Left ventricle myocardium inferior (tissue), 1 donor: Measurements from ENCODE around the gene BBOX1. TPM values are rescaled to one million over a fixed set of nuclear protein-coding genes. Genes with fewer than 3 reads are reported as not detected.

Experiments
- DNase-seq: peaks from one replicate; pipeline ENCODE4 v3.0.0-alpha.2; 2020
- H3K27ac ChIP-seq: fragments of 200-600 bp; replicated peaks from 2 replicates; pipeline ENCODE4 v1.8.0; 2021
- H3K27me3 ChIP-seq: fragments of 200-600 bp; 2 replicates; pipeline ENCODE4 v1.8.0; 2021; ENCODE audit warnings: low read depth
- H3K36me3 ChIP-seq: fragments of 200-600 bp; 2 replicates; pipeline ENCODE4 v1.8.0; 2021
- H3K4me1 ChIP-seq: fragments of 200-600 bp; 2 replicates; pipeline ENCODE4 v1.8.0; 2021
- H3K4me3 ChIP-seq: fragments of 200-600 bp; 2 replicates; pipeline ENCODE4 v1.8.0; 2021; ENCODE audit warnings: mild to moderate bottlenecking, moderate library complexity
- H3K9me3 ChIP-seq: fragments of 200-600 bp; replicated peaks from 2 replicates; pipeline ENCODE4 v1.8.0; 2021
- intact Hi-C: fragments of 100-400 bp; cut with micrococcal nuclease; formaldehyde crosslinking; loops from one replicate; pipeline ENCODE4 v1.11.0; 2022
- total RNA-seq: library from RNA; stranded (reverse); fragmentation: NEBNext Ultra II Directional; extraction: Animal tissue kit (Norgen Biotek cat#: 25700); gene quantifications from one replicate; pipeline ENCODE4 v1.2.1, GENCODE V29; 2021
- TF ChIP-seq, protein P1 (sequence below): fragments of 200-600 bp; IDR thresholded peaks from 2 replicates; pipeline ENCODE4 v1.8.0; 2021; ENCODE audit warnings: antibody characterized with exemption, mild to moderate bottlenecking, borderline replicate concordance
- donor health status: DM: no; HTN: yes; CAD: no; lungs with severe emphysema.

The BBOX1 gene
- total RNA-seq, 1 donor from 2014 or later, result not detected

DNA sequence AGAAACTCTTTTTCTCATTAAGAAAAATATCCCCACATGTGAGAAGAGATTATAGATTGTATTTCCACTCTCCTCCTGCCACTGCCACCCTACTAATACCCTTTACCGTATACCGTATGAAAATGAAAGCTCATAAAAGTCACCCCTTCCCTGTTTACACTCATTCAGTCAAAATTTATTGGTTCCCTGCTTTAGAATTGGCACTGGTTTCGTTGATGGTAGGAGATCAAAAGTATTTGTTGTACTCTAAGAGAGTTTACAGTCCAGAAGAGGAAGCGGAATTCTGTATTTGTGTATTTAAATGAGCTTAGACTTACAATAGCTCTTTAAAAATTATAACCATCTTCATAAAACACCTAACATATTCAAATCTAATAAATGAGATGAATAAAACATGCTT is 68.2 kb downstream of the BBOX1 start:
- TF ChIP-seq, protein P1, sequence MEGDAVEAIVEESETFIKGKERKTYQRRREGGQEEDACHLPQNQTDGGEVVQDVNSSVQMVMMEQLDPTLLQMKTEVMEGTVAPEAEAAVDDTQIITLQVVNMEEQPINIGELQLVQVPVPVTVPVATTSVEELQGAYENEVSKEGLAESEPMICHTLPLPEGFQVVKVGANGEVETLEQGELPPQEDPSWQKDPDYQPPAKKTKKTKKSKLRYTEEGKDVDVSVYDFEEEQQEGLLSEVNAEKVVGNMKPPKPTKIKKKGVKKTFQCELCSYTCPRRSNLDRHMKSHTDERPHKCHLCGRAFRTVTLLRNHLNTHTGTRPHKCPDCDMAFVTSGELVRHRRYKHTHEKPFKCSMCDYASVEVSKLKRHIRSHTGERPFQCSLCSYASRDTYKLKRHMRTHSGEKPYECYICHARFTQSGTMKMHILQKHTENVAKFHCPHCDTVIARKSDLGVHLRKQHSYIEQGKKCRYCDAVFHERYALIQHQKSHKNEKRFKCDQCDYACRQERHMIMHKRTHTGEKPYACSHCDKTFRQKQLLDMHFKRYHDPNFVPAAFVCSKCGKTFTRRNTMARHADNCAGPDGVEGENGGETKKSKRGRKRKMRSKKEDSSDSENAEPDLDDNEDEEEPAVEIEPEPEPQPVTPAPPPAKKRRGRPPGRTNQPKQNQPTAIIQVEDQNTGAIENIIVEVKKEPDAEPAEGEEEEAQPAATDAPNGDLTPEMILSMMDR, result no peak
- no peak overlapping the region for H3K27ac ChIP-seq
- no peaks in the 10 kb centered on the region for H3K27me3 ChIP-seq
- H3K9me3 ChIP-seq, result no peaks in the 10 kb centered on the region
- intact Hi-C loops, result no loop called here
- no peak for DNase-seq
- no peaks in the 10 kb centered on the region for H3K4me1 ChIP-seq
- H3K4me3 ChIP-seq, result no peak overlapping the region
- H3K36me3 ChIP-seq, result no peaks in the 10 kb centered on the region

DNA sequence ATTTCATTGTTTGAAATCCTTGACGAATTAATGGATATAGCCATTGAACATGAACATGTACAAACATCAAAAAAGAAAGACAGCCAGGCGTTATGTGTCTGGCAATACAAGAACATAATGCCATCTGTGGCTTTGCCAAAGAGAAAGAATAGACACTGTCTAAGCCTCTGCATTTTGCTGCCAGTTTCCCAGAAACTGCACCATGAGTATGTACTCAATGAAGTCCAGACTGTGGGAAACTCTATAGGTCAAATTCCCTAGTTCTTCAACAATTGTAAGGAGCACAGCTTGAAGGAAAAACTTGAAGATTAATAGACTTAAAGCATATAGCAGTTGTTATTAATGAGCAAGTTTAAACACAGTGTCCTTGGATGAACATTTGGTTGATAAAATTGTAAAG is 71.3 kb downstream of the BBOX1 start:
- no peaks in the 10 kb centered on the region for H3K36me3 ChIP-seq

DNA sequence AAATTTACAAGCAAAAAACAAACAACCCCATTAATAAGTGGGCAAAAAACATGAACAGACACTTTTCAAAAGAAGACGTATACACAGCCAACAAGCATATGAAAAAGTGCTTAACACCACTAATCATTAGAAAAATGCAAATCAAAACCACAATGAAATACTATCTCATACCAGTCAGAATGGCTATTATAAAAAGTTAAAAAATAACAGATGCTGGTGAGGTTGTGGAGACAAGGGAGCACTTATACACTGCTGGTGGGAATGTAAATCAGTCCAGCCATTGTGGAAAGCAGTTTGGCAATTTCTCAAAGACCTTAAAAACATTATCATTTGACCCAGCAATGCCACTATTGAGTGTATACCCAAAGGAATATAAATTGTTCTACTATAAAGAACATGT is 72.3 kb downstream of the BBOX1 start:
- Histone ChIP-seq H3K9me3 (no peaks in the 10 kb centered on the region), H3K4me1 (no peaks in the 10 kb centered on the region), H3K4me3 (no peak overlapping the region), H3K36me3 (no peaks in the 10 kb centered on the region), H3K27me3 (no peaks in the 10 kb centered on the region), H3K27ac (no peak overlapping the region)
- intact Hi-C loops, result no loop called here
- TF ChIP-seq, protein P1, result no peak
- DNase-seq, result no peak

More for the DNA sequence above, 71.3 kb downstream of the BBOX1 start:
- Histone ChIP-seq H3K27me3 (no peaks in the 10 kb centered on the region), H3K4me3 (no peak overlapping the region), H3K27ac (no peak overlapping the region), H3K4me1 (no peaks in the 10 kb centered on the region), H3K9me3 (no peaks in the 10 kb centered on the region)
- no peak for DNase-seq
- intact Hi-C loops, result no loop called here
- TF ChIP-seq, protein P1, result no peak

DNA sequence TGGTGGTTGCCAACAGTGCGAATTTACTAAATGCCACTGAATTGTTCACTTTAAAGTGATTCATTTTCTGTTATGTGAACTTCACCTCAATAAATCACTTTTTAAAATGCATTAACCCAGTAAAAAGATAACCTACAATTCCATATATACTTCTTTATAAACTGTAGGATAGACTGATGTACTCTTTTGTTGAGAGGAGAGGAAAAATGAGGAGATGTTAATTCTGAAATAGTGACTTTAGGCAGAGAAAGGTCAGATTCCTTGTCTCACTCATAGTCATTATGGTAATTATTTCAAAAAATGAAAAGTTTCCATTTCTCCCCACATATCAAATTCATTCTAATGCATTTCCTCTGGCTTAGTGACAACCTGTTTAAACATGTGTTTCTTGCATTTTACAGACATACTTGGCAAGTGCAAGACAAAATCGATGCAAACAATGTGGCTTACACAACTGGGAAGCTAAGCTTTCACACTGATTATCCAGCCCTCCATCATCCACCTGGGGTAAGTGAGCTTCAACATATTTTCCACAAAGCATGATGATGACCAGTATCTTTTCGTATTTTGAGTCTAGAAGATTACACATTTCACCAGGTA is 74.5 kb downstream of the BBOX1 start:
- Histone ChIP-seq H3K27ac (no peak overlapping the region), H3K27me3 (no peaks in the 10 kb centered on the region), H3K4me3 (no peak overlapping the region), H3K9me3 (no peaks in the 10 kb centered on the region), H3K4me1 (no peaks in the 10 kb centered on the region), H3K36me3 (no peaks in the 10 kb centered on the region)
- TF ChIP-seq, protein P1, result no peak
- DNase-seq, result no peak
- intact Hi-C loops, result no loop called here

DNA sequence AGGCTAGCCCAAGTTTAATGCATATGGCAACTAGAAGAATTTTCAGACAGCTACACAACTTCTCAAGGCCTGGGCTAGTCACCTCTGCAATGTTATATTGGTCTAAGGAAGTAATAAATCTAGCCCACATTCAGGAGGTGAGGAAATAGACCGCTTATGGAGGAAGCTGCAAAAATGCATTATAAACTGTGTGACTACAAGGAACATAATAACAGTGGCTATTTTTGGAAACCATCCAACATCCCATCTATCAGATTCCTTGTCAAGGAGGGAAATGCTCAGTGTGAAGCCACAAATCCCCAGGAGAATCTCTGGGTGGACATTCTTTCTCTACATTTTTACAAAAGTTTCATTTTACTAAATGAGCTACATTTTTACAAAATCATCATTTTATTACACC is 76.1 kb downstream of the BBOX1 start:
- TF ChIP-seq, protein P1, result no peak
- H3K4me1 ChIP-seq, result no peaks in the 10 kb centered on the region
- H3K4me3 ChIP-seq, result no peak overlapping the region
- no peaks in the 10 kb centered on the region for H3K9me3 ChIP-seq
- no peaks in the 10 kb centered on the region for H3K27me3 ChIP-seq
- H3K27ac ChIP-seq, result no peak overlapping the region
- intact Hi-C loops, result no loop called here
- no peaks in the 10 kb centered on the region for H3K36me3 ChIP-seq
- no peak for DNase-seq
